GM21717 (cell line): ENCODE results near the gene MBLAC2.

ENCODE experiments used
- ATAC-seq: cut with Tn5 transposase; IDR thresholded peaks from one replicate; pipeline ENCODE4 v1.9.1; 2021; ENCODE audit warnings: mild to moderate bottlenecking, moderate library complexity; ENCODE audit not compliant: unreplicated experiment

The MBLAC2 gene

GRCh38 chr5:90474235-90475107 is at the start of gene MBLAC2, which contains the start of gene POLR3G:
Gene MBLAC2, minus strand, starts transcription at chr5:90474771. Its CDS starts 479 bp downstream, at chr5:90474292.
Gene POLR3G, plus strand, starts transcription at chr5:90474864. Its CDS starts 10,704 bp downstream, at chr5:90485568.
- ATAC-seq = peak; percentile 93

- no peak for ATAC-seq
Observed at GRCh38 chr5:90519081-90519480, 44.5 kb upstream of the MBLAC2 start.

DNA sequence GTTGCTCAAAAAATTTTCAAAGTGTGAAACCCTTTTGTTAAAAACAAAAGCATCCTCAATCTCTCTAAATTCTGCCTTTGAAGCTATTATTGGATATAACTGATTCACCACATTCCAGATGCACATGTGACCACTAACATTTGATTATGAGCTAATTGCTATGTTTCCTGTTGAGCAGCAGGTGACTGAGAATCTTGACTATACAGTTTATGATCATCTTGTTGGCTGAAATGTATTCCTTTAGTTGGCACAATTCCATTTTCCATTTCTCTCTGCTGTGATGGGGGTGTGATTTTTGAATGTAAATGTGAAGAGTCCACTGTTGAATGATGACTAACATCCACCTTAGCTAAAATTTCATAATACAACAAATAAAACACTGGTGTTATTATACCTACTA is 44.1 kb upstream of the MBLAC2 start:
- ATAC-seq = no peak

- no peak for ATAC-seq
Observed at GRCh38 chr5:90514520-90514919, 39.9 kb upstream of the MBLAC2 start.

- ATAC-seq = no peak
Observed at GRCh38 chr5:90510438-90510837, 35.9 kb upstream of the MBLAC2 start.

- no peak for ATAC-seq
Observed at GRCh38 chr5:90506221-90506620, 31.6 kb upstream of the MBLAC2 start.

GRCh38 chr5:90504743-90505142 is 30.2 kb upstream of the MBLAC2 start:
- no peak for ATAC-seq

GRCh38 chr5:90503596-90503995 is 29.0 kb upstream of the MBLAC2 start:
- no peak for ATAC-seq

- no peak for ATAC-seq
Observed at GRCh38 chr5:90495146-90495545, 20.6 kb upstream of the MBLAC2 start.

DNA sequence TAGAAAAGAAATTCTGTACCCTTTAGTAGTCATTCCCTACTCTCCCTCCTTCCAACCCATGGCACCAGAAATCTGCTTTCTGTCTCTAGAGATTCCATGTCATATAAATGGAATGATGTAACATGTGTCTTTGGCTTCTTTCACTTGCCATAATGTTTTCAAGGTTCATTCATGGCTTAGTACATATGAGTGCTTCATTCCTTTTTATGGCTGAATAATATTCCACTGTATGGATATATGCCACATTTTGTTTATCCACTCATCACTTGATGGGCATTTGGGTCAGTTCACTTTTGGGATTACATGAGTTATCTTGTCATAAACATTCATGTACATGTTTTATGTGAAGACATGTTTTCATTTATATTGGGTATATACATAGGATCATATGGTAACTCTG is 19.5 kb upstream of the MBLAC2 start:
- no peak for ATAC-seq

DNA sequence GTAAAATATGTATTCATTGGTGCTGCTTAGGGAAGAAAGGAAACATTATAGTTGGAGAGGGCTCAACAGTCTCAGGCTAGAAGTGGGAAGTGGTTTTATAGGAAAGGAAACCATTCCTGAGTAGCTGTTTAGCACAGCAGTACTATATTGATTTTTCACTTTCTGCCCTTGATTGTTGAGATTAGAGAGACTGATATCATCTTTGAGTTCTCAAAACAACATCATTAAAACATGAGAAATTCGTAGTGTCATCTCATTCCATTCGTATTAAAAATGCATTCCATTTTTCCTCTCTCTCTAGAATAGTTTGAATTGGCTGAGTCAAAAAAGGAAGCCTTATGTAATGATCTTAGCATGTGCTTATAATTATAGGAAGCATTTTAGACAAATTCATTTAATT is 14.2 kb upstream of the MBLAC2 start:
- ATAC-seq = no peak

- no peak for ATAC-seq
Observed at GRCh38 chr5:90484540-90484939, 10.0 kb upstream of the MBLAC2 start.

GRCh38 chr5:90483206-90483605 is 8.6 kb upstream of the MBLAC2 start:
- no peak for ATAC-seq

DNA sequence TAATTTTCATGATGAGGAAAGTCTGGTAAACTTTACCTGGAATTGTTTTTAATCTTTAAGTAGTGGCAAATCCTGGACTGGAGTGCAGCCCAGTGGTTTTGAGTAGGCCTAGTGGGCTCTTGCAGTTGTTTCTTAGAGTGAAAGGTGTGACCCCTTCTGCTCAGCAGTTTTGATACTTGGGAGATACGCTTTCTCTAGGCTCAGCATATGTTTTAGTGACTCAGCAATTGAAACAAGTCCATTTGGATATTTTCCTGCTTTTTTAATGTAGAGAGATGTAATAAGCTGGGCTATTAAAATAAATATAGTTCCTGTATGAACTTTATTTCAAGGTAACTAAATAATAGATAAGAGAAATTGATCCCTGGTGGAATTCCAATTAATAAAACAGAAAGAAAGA is 6.1 kb upstream of the MBLAC2 start:
- no peak for ATAC-seq

GRCh38 chr5:90479611-90480385 is 5.2 kb upstream of the MBLAC2 start:
- no peak for ATAC-seq

GRCh38 chr5:90477621-90478215 is 3.1 kb upstream of the MBLAC2 start:
- no peak for ATAC-seq

DNA sequence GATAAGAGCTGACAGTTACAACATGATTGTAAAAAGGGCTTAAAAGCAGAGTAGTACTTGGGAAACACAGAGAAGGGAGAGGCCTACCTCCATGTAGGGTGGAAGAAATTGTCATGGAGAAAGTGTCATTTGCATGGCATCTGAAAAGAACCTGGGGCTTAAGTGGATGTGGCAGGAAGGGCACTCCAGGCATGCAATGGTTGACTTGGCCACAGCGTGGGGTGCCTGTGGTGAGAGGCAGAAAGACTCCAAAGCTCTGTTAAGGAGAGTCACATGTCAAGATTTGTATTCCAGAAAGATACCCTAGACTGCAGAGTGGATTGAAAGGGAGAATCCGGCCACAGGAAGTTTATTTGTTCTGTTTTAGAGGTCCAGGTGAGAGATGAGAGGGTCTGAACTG is 2.5 kb upstream of the MBLAC2 start:
- ATAC-seq = no peak

- ATAC-seq = no peak
Observed at GRCh38 chr5:90476391-90476790, 1.8 kb upstream of the MBLAC2 start.

GRCh38 chr5:90475436-90475980 is 937 bp upstream of the MBLAC2 start:
- ATAC-seq = no peak

DNA sequence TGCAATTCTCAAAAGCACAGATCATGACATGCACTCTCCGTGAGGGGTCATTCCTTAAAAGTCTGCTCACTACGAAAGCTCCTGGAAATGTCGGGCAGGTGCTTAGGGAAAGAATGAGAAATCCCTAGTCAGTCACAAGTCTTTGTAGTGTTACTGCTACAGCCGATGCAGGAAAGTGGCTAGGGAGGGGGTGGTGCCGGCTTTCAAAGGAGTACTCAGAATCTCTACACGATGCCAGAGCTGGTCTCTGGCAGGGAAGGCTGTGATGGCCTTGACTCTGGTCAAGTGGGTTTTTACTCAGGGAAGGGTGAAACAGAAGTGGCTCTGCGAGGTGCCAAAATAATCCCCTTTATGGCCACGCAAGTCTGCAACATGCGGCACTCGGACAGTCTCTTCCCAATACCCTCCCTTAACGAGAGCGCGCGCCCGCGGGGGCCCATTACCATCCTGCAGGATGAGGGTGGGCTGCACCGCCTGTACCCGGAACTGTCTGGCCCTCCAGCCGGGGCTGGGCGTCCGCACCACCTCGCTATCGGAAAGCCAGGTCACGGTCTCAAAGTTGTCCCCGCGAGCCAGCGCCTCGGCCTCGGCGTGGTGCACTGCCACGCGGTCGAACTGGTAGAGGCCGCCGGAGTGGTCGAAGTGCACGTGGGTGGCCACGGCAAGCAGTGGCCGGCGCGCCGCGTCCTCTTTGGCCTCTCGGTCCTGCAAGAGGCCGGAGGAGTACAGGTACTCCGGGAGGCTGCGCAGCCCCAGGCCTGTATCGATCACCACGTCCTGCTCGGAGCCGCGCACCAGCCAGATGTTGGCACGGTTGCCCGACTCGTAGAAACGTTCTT is 956 bp downstream of the MBLAC2 start:
- peak; percentile 20 for ATAC-seq
